Esophagus muscularis mucosa (tissue), 4 donors: Measurements from ENCODE around the gene SLC2A8. TPM values are rescaled to one million over a fixed set of nuclear protein-coding genes. Genes with fewer than 3 reads are reported as not detected.

Experiments used
- DNase-seq: peaks from one replicate; pipeline ENCODE4 v3.0.0-alpha.2; 2017; ENCODE audit errors: extremely low spot score
- H3K27ac ChIP-seq, 4 donors: fragments of 200-600 bp; sonication (generic); replicated peaks in 1 of 4; 1 replicate in 3 of 4; 2 replicates in 1 of 4; pipeline ENCODE4 v1.5.1; 2016 to 2019; ENCODE audit warnings: mild to moderate bottlenecking in 1 of 4
- H3K27me3 ChIP-seq, 4 donors: fragments of 200-600 bp; sonication (generic); one replicate each; pipeline versions ENCODE4 v1.5.1 to v1.6.0; 2016 to 2019
- H3K36me3 ChIP-seq, 4 donors: fragments of 200-600 bp; sonication (generic); one replicate each; pipeline ENCODE4 v1.5.1; 2016 to 2019
- H3K4me1 ChIP-seq, 4 donors: fragments of 200-600 bp; sonication (generic); one replicate each; pipeline ENCODE4 v1.5.1; 2016 to 2019
- H3K4me3 ChIP-seq, 4 donors: fragments of 200-600 bp; sonication (generic); 1 replicate in 2 of 4; 2 replicates in 2 of 4; pipeline ENCODE4 v1.5.1; 2016 to 2019; ENCODE audit warnings: mild to moderate bottlenecking in 4 of 4, moderate library complexity in 1 of 4
- H3K9me3 ChIP-seq, 4 donors: fragments of 200-600 bp; sonication (generic); 1 replicate in 3 of 4; 2 replicates in 1 of 4; pipeline ENCODE4 v1.5.1; 2016 to 2019
- CTCF ChIP-seq, 3 experiments: fragments of 200-600 bp in 2 of 3; fragments of 450-650 bp in 1 of 3; sonication (generic) in 2 of 3; IDR thresholded peaks; one replicate each; pipeline ENCODE4 v1.5.1; 2017 to 2019; ENCODE audit warnings: antibody characterized with exemption in 3 of 3, mild to moderate bottlenecking in 2 of 3, moderate library complexity in 1 of 3
- EP300 ChIP-seq: sonication (generic); formaldehyde crosslinking; IDR thresholded peaks from one replicate; pipeline ENCODE4 v1.6.1; 2017; ENCODE audit warnings: antibody characterized with exemption
- POLR2A ChIP-seq: fragments of 450-650 bp; IDR thresholded peaks from one replicate; pipeline ENCODE4 v1.6.1; 2017; ENCODE audit warnings: antibody characterized with exemption, moderate library complexity, mild to moderate bottlenecking, low read depth
- POLR2AphosphoS5 ChIP-seq, 2 donors: sonication (generic); formaldehyde crosslinking; IDR thresholded peaks; one replicate each; pipeline ENCODE4 v1.6.1; 2017; ENCODE audit warnings: antibody characterized with exemption in 2 of 2
- WGBS: methylation state at CpG from one replicate; pipeline ENCODE4 v1.1.5; 2018; 5-methylcytosine and 5-hydroxymethylcytosine counted together
- intact Hi-C: fragments of 100-400 bp; cut with DNase I; formaldehyde crosslinking; loops from one replicate; pipeline ENCODE4 v1.15.1; 2023
- total RNA-seq, 4 donors: library from RNA; depleted of rRNA; stranded (reverse); fragments of >200 nt; gene quantifications; one replicate each; pipeline versions ENCODE4 v1.1.0 to v1.2.1, GENCODE V29; 2016

Gene SLC2A8
- total RNA-seq, 4 donors from 2014 or later = 27.0 to 34.5 (median 31.7) TPM

DNA sequence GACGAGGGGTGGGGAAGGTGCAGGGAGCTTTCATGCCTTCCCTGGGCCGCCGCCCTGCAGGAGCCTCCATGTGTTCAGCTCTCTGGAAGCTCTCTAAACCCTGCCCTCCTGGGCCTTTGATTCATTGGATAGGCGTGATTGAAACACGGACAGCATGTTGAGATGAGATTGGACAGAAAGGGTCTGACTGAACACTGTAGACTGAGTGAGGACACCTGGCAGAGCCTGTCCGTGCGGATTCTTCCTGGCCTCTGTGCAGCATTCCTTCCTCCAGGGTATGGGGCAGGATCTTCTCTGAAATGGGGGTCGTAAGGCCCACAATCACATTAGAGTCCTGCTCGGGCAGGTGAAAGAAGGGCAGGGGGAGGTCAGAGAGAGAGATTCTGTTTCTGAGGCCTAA is 41.4 kb downstream of the SLC2A8 start:
- TF ChIP-seq POLR2AphosphoS5 (IDR thresholded peaks at IDR 0.05) = no peak
- TF ChIP-seq CTCF (IDR thresholded peaks at IDR 0.05) = no peak
- 91% methylated on average over 6 of the region's 9 CpGs for WGBS
- peaks cover 79 to 100% (median 100%) of the 10 kb centered on the region in 4 donors for H3K36me3 ChIP-seq

DNA sequence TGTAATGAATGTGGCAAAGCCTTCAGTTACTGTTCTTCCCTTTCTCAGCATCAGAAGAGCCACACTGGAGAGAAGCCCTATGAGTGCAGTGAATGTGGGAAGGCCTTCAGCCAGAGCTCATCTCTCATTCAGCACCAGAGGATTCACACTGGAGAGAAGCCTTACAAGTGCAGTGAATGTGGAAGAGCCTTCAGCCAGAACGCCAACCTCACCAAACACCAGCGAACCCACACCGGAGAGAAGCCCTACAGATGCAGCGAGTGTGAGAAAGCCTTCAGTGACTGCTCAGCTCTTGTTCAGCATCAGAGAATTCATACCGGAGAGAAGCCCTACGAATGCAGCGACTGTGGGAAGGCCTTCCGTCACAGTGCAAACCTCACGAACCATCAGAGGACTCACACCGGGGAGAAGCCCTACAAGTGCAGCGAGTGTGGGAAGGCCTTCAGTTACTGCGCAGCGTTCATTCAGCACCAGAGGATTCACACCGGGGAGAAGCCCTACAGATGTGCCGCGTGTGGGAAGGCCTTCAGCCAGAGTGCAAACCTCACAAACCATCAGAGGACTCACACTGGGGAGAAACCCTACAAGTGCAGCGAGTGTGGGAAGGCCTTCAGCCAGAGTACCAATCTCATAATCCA is 47.4 kb downstream of the SLC2A8 start:
- no peak for TF ChIP-seq EP300
- no peak for TF ChIP-seq POLR2A
- TF ChIP-seq CTCF (IDR thresholded peaks at IDR 0.05) = no peak
- TF ChIP-seq POLR2AphosphoS5 (IDR thresholded peaks at IDR 0.05) = no peak
- H3K4me1 ChIP-seq = peaks cover 14 to 18% (median 17%) of the 10 kb centered on the region in 4 donors
- H3K27ac ChIP-seq = peak overlapping the region; percentile 11 to 48 (median 37)
- no peaks in the 10 kb centered on the region for H3K9me3 ChIP-seq
- WGBS = 96% methylated on average over 10 of the region's 17 CpGs
- H3K4me3 ChIP-seq = no peak overlapping the region
- H3K36me3 ChIP-seq = peaks cover 75 to 98% (median 97%) of the 10 kb centered on the region in 4 donors
- H3K27me3 ChIP-seq = no peaks in the 10 kb centered on the region
- intact Hi-C loops = no loop called here
- no peak for DNase-seq

More for the DNA sequence above, 41.4 kb downstream of the SLC2A8 start:
- H3K4me3 ChIP-seq = no peak overlapping the region
- H3K9me3 ChIP-seq = no peaks in the 10 kb centered on the region
- no peaks in the 10 kb centered on the region for H3K27me3 ChIP-seq
- H3K4me1 ChIP-seq = no peaks in the 10 kb centered on the region
- no peak for DNase-seq
- H3K27ac ChIP-seq = no peak overlapping the region
- intact Hi-C loops = no loop called here

DNA sequence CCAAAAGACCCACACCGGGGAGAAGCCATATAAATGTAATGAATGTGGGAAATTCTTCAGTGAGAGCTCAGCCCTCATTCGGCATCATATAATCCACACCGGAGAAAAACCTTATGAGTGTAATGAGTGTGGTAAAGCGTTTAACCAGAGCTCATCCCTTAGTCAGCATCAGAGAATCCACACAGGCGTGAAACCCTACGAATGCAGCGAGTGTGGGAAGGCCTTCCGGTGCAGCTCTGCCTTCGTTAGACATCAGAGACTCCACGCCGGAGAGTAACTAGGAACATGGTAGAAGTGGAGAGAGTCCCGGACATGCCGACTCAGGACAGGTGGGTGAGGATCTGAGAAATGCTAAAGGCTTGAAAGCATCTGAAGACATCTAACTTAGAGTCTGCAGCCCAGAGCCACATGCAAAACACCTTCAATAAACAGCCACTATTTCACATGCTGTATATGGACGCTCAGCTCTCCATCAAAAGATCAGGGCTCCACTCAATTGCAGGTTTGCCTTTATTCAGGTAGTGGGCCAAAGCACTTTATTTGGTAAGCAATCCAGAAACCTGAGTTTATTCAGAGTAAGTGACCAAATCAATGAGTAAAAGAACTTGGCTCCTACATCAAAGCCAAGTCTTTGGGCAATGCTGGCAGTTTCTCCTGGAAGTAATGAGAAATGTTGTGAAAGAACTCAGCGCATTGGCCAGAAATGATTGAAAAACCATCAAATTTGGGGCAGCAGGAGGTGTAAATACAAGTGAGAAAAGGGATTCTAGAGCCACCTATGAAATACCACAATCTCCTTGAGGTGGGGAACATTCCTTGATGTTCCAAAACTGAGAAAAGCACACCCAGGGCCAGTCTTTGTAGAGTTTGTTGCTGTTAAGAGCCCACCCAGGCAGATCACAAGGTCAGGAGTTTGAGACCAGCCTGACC is 48.2 kb downstream of the SLC2A8 start:
- DNase-seq = no peak
- Histone ChIP-seq H3K4me1 (peaks cover 20 to 26% (median 25%) of the 10 kb centered on the region in 4 donors), H3K9me3 (no peaks in the 10 kb centered on the region), H3K36me3 (peaks cover 67 to 98% (median 94%) of the 10 kb centered on the region in 4 donors), H3K27ac (peak overlapping the region in 1 of 4 donors; percentile 0), H3K4me3 (no peak overlapping the region), H3K27me3 (no peaks in the 10 kb centered on the region)
- intact Hi-C loops = no loop called here
- 93% methylated on average over 15 of the region's 15 CpGs for WGBS
- no peak for TF ChIP-seq POLR2A
- no peak for TF ChIP-seq EP300
- no peak for TF ChIP-seq CTCF (IDR thresholded peaks at IDR 0.05)
- TF ChIP-seq POLR2AphosphoS5 (IDR thresholded peaks at IDR 0.05) = no peak

DNA sequence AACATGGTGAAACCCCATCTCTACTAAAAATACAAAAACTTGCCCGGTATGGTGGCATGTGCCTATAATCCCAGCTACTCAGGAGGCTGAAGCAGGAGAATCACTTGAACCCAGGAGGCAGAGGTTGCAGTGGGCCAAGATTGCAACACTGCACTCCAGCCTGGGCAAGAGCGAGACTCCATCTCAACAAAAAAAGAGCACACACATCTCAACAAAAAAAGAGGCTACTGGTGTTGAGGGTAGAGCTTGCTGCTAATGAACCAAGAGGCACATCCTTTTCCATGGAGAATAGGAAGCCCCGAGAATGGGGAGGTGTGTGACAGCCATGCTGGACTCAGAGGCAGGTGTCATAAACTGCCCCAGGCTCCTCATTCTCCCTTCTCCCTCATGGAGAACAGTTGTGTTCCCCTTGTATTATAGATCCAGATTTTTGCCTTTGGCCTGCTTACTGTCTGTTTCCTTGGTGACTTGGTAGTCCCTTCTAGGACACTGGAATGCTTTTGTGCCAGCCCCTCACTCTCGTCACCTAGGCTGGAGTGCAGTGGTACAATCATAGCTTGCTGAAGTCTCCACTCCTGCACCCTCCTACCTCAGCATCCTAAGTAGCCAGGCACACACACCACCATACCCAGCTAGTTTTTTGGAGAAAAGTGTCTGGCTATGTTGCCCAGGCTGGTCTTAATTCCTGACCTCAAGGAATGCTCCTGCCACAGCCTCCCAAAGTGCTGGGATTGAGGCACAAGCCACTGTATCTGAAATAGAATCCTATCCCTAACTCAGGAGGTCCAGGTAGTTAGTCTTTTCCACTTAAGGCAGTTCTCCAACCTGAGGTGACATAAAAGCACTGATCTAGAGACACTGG is 49.1 kb downstream of the SLC2A8 start:
- Histone ChIP-seq H3K36me3 (peaks cover 58 to 89% (median 85%) of the 10 kb centered on the region in 4 donors), H3K4me3 (no peak overlapping the region)

More for the DNA sequence above, 49.1 kb downstream of the SLC2A8 start:
- no peak for DNase-seq
- H3K9me3 ChIP-seq = no peaks in the 10 kb centered on the region
- H3K27me3 ChIP-seq = no peaks in the 10 kb centered on the region
- peak overlapping the region in 1 of 4 donors; percentile 0 for H3K27ac ChIP-seq
- no peak for TF ChIP-seq EP300
- TF ChIP-seq POLR2A = no peak
- no peak for TF ChIP-seq POLR2AphosphoS5 (IDR thresholded peaks at IDR 0.05)
- TF ChIP-seq CTCF (IDR thresholded peaks at IDR 0.05) = no peak
- 82% methylated on average over 4 of the region's 4 CpGs for WGBS
- intact Hi-C loops = no loop called here
- peaks cover 24 to 31% (median 30%) of the 10 kb centered on the region in 4 donors for H3K4me1 ChIP-seq
